Stomach (tissue), 4 donors: ENCODE measurements around the gene DENND4A.

ENCODE experiments used
- CTCF ChIP-seq, 7 experiments: fragments of 450-650 bp in 4 of 7; fragments of 200-600 bp in 3 of 7; sonication (generic) in 3 of 7; IDR thresholded peaks; one replicate each; pipeline ENCODE4 v1.5.1; 2016 to 2019; ENCODE audit warnings: antibody characterized with exemption in 7 of 7, control low read depth in 2 of 7, mild to moderate bottlenecking in 1 of 7
- POLR2AphosphoS5 ChIP-seq, 3 donors: sonication (generic); formaldehyde crosslinking; IDR thresholded peaks; one replicate each; pipeline ENCODE4 v1.6.1; 2016; ENCODE audit warnings: antibody characterized with exemption in 3 of 3

- TF ChIP-seq CTCF (IDR thresholded peaks at IDR 0.05) (no peak), POLR2AphosphoS5 (IDR thresholded peaks at IDR 0.05) (no peak)
Measured at GRCh38 chr15:65839354-65839901, 47.3 kb upstream of the DENND4A start.
